Measurements from ENCODE around the gene ASTN2.
A peak's percentile ranks its signal among the peaks of the same experiment; 100 is the strongest.
"Not testable (repeated sequence)": the region's sequence is repeated elsewhere in the genome, so short reads cannot be mapped to it uniquely, and the experiment has no call there.

The ASTN2 gene

GRCh38 chr9:116951588-116952435 is 463.0 kb downstream of the ASTN2 start:
- DNase-seq = peak; percentile 49 to 59

GRCh38 chr9:116945817-116946216 is 469.0 kb downstream of the ASTN2 start:
- DNase-seq = peak; percentile 90 to 94

- no peak for DNase-seq
Observed at GRCh38 chr9:116944714-116945534, 469.9 kb downstream of the ASTN2 start.

GRCh38 chr9:116943970-116944369 is 470.9 kb downstream of the ASTN2 start:
- peak; percentile 38 to 67 for DNase-seq

GRCh38 chr9:116942593-116943061 is 472.2 kb downstream of the ASTN2 start:
- no peak for DNase-seq

GRCh38 chr9:116941266-116941665 is 473.6 kb downstream of the ASTN2 start:
- DNase-seq = no peak

- DNase-seq = no peak
Observed at GRCh38 chr9:116940614-116941215, 474.1 kb downstream of the ASTN2 start.

GRCh38 chr9:116939614-116940013 is 475.2 kb downstream of the ASTN2 start:
- no peak for DNase-seq

- DNase-seq = no peak
Observed at GRCh38 chr9:116939161-116939560, 475.7 kb downstream of the ASTN2 start.

- DNase-seq = no peak
Observed at GRCh38 chr9:116937361-116937760, 477.5 kb downstream of the ASTN2 start.

- peak; percentile 62 to 63 for DNase-seq
Observed at GRCh38 chr9:116935149-116935897, 479.5 kb downstream of the ASTN2 start.

- DNase-seq = no peak
Observed at GRCh38 chr9:116934131-116934530, 480.7 kb downstream of the ASTN2 start.

GRCh38 chr9:116933251-116933650 is 481.6 kb downstream of the ASTN2 start:
- DNase-seq = no peak

- DNase-seq = no peak
Observed at GRCh38 chr9:116929621-116930020, 485.2 kb downstream of the ASTN2 start.

GRCh38 chr9:116928884-116929283 is 486.0 kb downstream of the ASTN2 start:
- no peak for DNase-seq

- peak; percentile 43 to 54 for DNase-seq
Observed at GRCh38 chr9:116928289-116928688, 486.6 kb downstream of the ASTN2 start.

- no peak for DNase-seq
Observed at GRCh38 chr9:116927726-116928125, 487.1 kb downstream of the ASTN2 start.

- DNase-seq = no peak
Observed at GRCh38 chr9:116925121-116925520, 489.7 kb downstream of the ASTN2 start.

- DNase-seq = no peak
Observed at GRCh38 chr9:116924462-116925110, 490.3 kb downstream of the ASTN2 start.

- not testable (repeated sequence) for DNase-seq
Observed at GRCh38 chr9:116917895-116918508, 496.9 kb downstream of the ASTN2 start.

GRCh38 chr9:116913536-116913935 is 501.3 kb downstream of the ASTN2 start:
- no peak for DNase-seq
